Hematopoietic multipotent progenitor cell treated with erythropoietin and hydrocortisone succinate and interleukin-3 and kit ligand, for 6 days (in vitro differentiated cells): ENCODE results near the gene VIPR1.

Source experiments
- DNase-seq: peaks from one replicate; pipeline ENCODE4 v3.0.0-alpha.2; 2015

The VIPR1 gene

GRCh38 chr3:42502429-42503250 is at the start of gene VIPR1:
Gene VIPR1, plus strand, starts transcription at chr3:42502643. Its CDS starts 93 bp downstream, at chr3:42502736.
- DNase-seq, result peak; percentile 85

GRCh38 chr3:42456211-42456610 is 46.2 kb upstream of the VIPR1 start:
- DNase-seq, result no peak

GRCh38 chr3:42459151-42459550 is 43.3 kb upstream of the VIPR1 start:
- peak; percentile 42 for DNase-seq

GRCh38 chr3:42461762-42462161 is 40.7 kb upstream of the VIPR1 start:
- no peak for DNase-seq

GRCh38 chr3:42463093-42463492 is 39.4 kb upstream of the VIPR1 start:
- DNase-seq, result no peak

- DNase-seq, result no peak
Observed at GRCh38 chr3:42468111-42468510, 34.3 kb upstream of the VIPR1 start.

GRCh38 chr3:42472555-42472954 is 29.9 kb upstream of the VIPR1 start:
- no peak for DNase-seq

GRCh38 chr3:42473083-42473932 is 29.1 kb upstream of the VIPR1 start:
- peak; percentile 21 for DNase-seq

GRCh38 chr3:42476225-42477125 is 26.0 kb upstream of the VIPR1 start:
- peak; percentile 9 for DNase-seq

- DNase-seq, result no peak
Observed at GRCh38 chr3:42477696-42478095, 24.7 kb upstream of the VIPR1 start.

GRCh38 chr3:42478830-42479229 is 23.6 kb upstream of the VIPR1 start:
- no peak for DNase-seq

- DNase-seq, result no peak
Observed at GRCh38 chr3:42486814-42487565, 15.5 kb upstream of the VIPR1 start.

- no peak for DNase-seq
Observed at GRCh38 chr3:42488687-42489086, 13.8 kb upstream of the VIPR1 start.

- DNase-seq, result no peak
Observed at GRCh38 chr3:42489116-42489936, 13.1 kb upstream of the VIPR1 start.

- no peak for DNase-seq
Observed at GRCh38 chr3:42489937-42490227, 12.6 kb upstream of the VIPR1 start.

GRCh38 chr3:42490243-42490642 is 12.2 kb upstream of the VIPR1 start:
- peak; percentile 33 for DNase-seq

- no peak for DNase-seq
Observed at GRCh38 chr3:42491881-42492507, 10.4 kb upstream of the VIPR1 start.

GRCh38 chr3:42492508-42493080 is 9.8 kb upstream of the VIPR1 start:
- no peak for DNase-seq

GRCh38 chr3:42493126-42493797 is 9.2 kb upstream of the VIPR1 start:
- no peak for DNase-seq

- no peak for DNase-seq
Observed at GRCh38 chr3:42493798-42494151, 8.7 kb upstream of the VIPR1 start.
